GM12878 (cell line): ENCODE data around the gene COL3A1. TPM values are rescaled to one million over a fixed set of nuclear protein-coding genes. Genes with fewer than 3 reads are reported as not detected.

Experiments used
- ATAC-seq: fragments of 200-7000 bp; cut with Tn5 transposase; 3 replicates; pipeline ENCODE4 v1.9.1; 2020; ENCODE audit warnings: mild to moderate bottlenecking, moderate library complexity
- BruUV-seq: library from RNA; stranded (reverse); fragments of 400-500 nt; replicated peaks from 2 replicates; lab custom pipeline; 2021; lab: Mats Ljungman, UMichigan
- CTCF ChIA-PET: fragments of 300-600 bp; sonication (Branson Sonifier 250); formaldehyde crosslinking; extraction: SDS; loops from one replicate; lab custom pipeline; 2021; ENCODE audit warnings: inconsistent platforms; lab: Yijun Ruan, JAX
- POLR2A ChIA-PET: fragments of 350-600 bp; formaldehyde crosslinking; extraction: SDS; loops from one replicate; lab custom pipeline; 2021; ENCODE audit warnings: inconsistent platforms; lab: Charles Lee
- RAD21 ChIA-PET: fragments of 300-600 bp; sonication (Branson Sonifier 250); formaldehyde crosslinking; loops from one replicate; lab custom pipeline; 2023; ENCODE audit warnings: antibody characterized with exemption; ENCODE audit not compliant: unreplicated experiment; lab: Charles Lee
- SMC1A ChIA-PET: fragments of 300-600 bp; sonication (Branson Sonifier 250); formaldehyde crosslinking; loops from one replicate; lab custom pipeline; 2023; ENCODE audit not compliant: unreplicated experiment, uncharacterized antibody; lab: Charles Lee
- DNase-seq: peaks from one replicate; pipeline ENCODE4 v3.0.0-alpha.2; 2011; ENCODE audit warnings: low read depth, low spot score
- FAIRE-seq: peaks from 3 replicates; lab custom pipeline; 2011; peaks lifted over from hg19 to GRCh38; lab: Jason Lieb, UNC
- H2AFZ ChIP-seq: 2 replicates; pipeline ENCODE4 v1.6.0; 2011; ENCODE audit warnings: low read depth, low read length, control low read depth; ENCODE audit not compliant: control insufficient read depth
- H3K27ac ChIP-seq: 2 replicates; pipeline ENCODE4 v1.5.1; 2011; ENCODE audit warnings: control low read depth; ENCODE audit not compliant: control insufficient read depth, insufficient read depth
- H3K27me3 ChIP-seq, 2 experiments: replicated peaks in 1 of 2; 2 replicates each; pipeline versions ENCODE4 v1.6.0 to v1.6.1; 2011; ENCODE audit warnings: low read length in 1 of 2; ENCODE audit not compliant: control insufficient read depth in 2 of 2, insufficient read depth in 2 of 2
- H3K36me3 ChIP-seq, 2 experiments: 2 replicates each; pipeline ENCODE4 v1.5.1; 2011; ENCODE audit warnings: low read length in 1 of 2; ENCODE audit not compliant: control insufficient read depth in 2 of 2, insufficient read depth in 2 of 2
- H3K4me1 ChIP-seq: 2 replicates; pipeline ENCODE4 v1.6.1; 2011; ENCODE audit warnings: mild to moderate bottlenecking, low read length, moderate library complexity, mixed read lengths; ENCODE audit not compliant: control insufficient read depth, insufficient read depth
- H3K4me2 ChIP-seq: 2 replicates; pipeline ENCODE4 v1.6.0; 2011; ENCODE audit warnings: control low read depth; ENCODE audit not compliant: control insufficient read depth, insufficient read depth
- H3K4me3 ChIP-seq: fragments of 200-600 bp; sonication (generic); 2 replicates; pipeline ENCODE4 v1.5.1; 2016
- H3K79me2 ChIP-seq: 2 replicates; pipeline ENCODE4 v1.6.0; 2011; ENCODE audit warnings: low read length; ENCODE audit not compliant: control insufficient read depth, insufficient read depth
- H3K9ac ChIP-seq: 2 replicates; pipeline ENCODE4 v1.8.0; 2011; ENCODE audit warnings: low read length, control low read depth, mixed read lengths; ENCODE audit not compliant: control insufficient read depth, insufficient read depth
- H3K9me3 ChIP-seq: replicated peaks from 3 replicates; pipeline ENCODE4 v1.5.1; 2011; ENCODE audit warnings: mild to moderate bottlenecking, low read length; ENCODE audit not compliant: control insufficient read depth, insufficient read depth
- H4K20me1 ChIP-seq: 2 replicates; pipeline ENCODE4 v1.6.0; 2011; ENCODE audit not compliant: control insufficient read depth, insufficient read depth
- BCL11A ChIP-seq: IDR thresholded peaks from 2 replicates; pipeline ENCODE4 v1.6.1; 2011; ENCODE audit warnings: low read depth, low read length
- CBX5 ChIP-seq: sonication (generic); IDR thresholded peaks from 2 replicates; pipeline ENCODE4 v1.6.1; 2016; ENCODE audit warnings: low read depth, moderate library complexity, mild to moderate bottlenecking, inconsistent platforms
- CREM ChIP-seq: IDR thresholded peaks from 2 replicates; pipeline ENCODE4 v1.6.1; 2014; ENCODE audit warnings: antibody characterized with exemption, low read depth
- MYC ChIP-seq: IDR thresholded peaks from 2 replicates; pipeline ENCODE4 v1.6.1; 2011; ENCODE audit warnings: mild to moderate bottlenecking, low read length, moderate library complexity, inconsistent platforms; ENCODE audit not compliant: insufficient read depth, insufficient replicate concordance, insufficient read length, severe bottlenecking
- POLR2A ChIP-seq: IDR thresholded peaks from 2 replicates; pipeline ENCODE4 v1.6.1; 2011; ENCODE audit warnings: low read depth, mild to moderate bottlenecking, low read length
- SMAD1 ChIP-seq: fragments of 450-650 bp; IDR thresholded peaks from 2 replicates; pipeline ENCODE4 v1.6.1; 2018; ENCODE audit warnings: mild to moderate bottlenecking, low read depth; ENCODE audit not compliant: partially characterized antibody
- SMAD5 ChIP-seq: IDR thresholded peaks from 2 replicates; pipeline ENCODE4 v1.6.1; 2016; ENCODE audit warnings: antibody characterized with exemption, low read depth
- SUZ12 ChIP-seq: fragments of 200-600 bp; sonication (generic); IDR thresholded peaks from one replicate; pipeline ENCODE4 v1.6.1; 2018; ENCODE audit warnings: antibody characterized with exemption, mild to moderate bottlenecking; ENCODE audit not compliant: unreplicated experiment
- WGBS: methylation state at CpG from one replicate; pipeline ENCODE4 v1.1.6; 2016; ENCODE audit warnings: low lambda C conversion rate; ENCODE audit not compliant: insufficient replicate concordance, insufficient coverage; ENCODE audit errors: missing lambda C conversion rate; 5-methylcytosine and 5-hydroxymethylcytosine counted together
- in situ Hi-C: fragments of 300-500 bp; cut with MboI; formaldehyde crosslinking; loops from 9 replicates; pipeline ENCODE4 v1.14.3; 2018; ENCODE audit warnings: mixed read lengths
- intact Hi-C: fragments of 100-400 bp; cut with micrococcal nuclease; formaldehyde crosslinking; loops from one replicate; pipeline ENCODE4 v1.14.2; 2022; ENCODE audit not compliant: unreplicated experiment
- polyA plus RNA-seq, 11 experiments: library from polyadenylated mRNA; depleted of rRNA in 4 of 11; unstranded in 6 of 11; stranded (reverse) in 5 of 11; fragments of >200 nt; fragmentation: Nextera tagmentation in 4 of 11; fragmentation: Illumina TruSeq in 1 of 11; extraction: Ambion mirVana in 4 of 11; extraction: Trizol in 1 of 11; gene quantifications; 1 replicate in 1 of 11; 2 replicates in 10 of 11; pipeline versions ENCODE4 v1.2.1 to v1.2.3, GENCODE V29; 2011 to 2016; ENCODE audit warnings: inconsistent platforms in 2 of 11, missing spikeins in 2 of 11, low read depth in 1 of 11
- total RNA-seq, 4 experiments: library from RNA; depleted of rRNA in 3 of 4; stranded (reverse); fragments of >200 nt in 3 of 4; fragmentation: Illumina TruSeq in 1 of 4; extraction: Trizol in 1 of 4; gene quantifications; 2 replicates each; pipeline versions ENCODE4 v1.2.1 to v1.2.3, GENCODE V29; 2013 to 2021
- TF ChIP-seq, protein P1 (sequence below): IDR thresholded peaks from 2 replicates; pipeline ENCODE4 v1.6.1; 2011; ENCODE audit warnings: mild to moderate bottlenecking, low read depth, low read length, moderate library complexity; ENCODE audit not compliant: insufficient replicate concordance
- TF ChIP-seq, protein P2 (sequence below): fragments of 450-650 bp; formaldehyde crosslinking; IDR thresholded peaks from 2 replicates; pipeline ENCODE4 v1.4.0; 2020; ENCODE audit warnings: mild to moderate bottlenecking, moderate library complexity
- TF ChIP-seq, protein P3 (sequence below): fragments of 450-650 bp; IDR thresholded peaks from 2 replicates; pipeline ENCODE4 v1.6.1; 2016; ENCODE audit warnings: mild to moderate bottlenecking

COL3A1 gene
- total and polyA plus RNA-seq, 10 of the 15 experiments (the other 5 are each of a cell fraction or from before 2014, with no cell fraction given): 0.04 to 0.67 (median 0.10) TPM; not detected in 2

DNA sequence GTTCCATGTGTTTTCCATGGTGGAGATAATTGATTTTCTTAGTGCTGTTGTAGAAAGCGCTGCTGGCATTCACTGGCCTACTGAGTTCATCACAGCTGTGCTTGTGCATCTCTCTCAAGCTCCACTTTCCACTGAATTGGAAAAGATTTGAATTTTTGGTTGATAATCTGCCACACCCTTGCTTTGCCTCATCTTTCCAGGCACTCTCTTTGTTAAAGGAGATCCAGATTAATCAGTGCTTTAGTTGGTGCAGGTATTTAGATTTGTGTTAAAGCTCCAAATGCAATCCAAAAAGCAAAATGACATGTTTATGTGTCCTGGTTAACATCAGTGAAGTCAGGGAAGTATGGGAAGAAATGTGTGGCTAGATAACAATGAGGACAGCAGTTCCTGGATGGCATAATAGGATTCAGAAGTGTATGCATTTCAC is 2.7 kb upstream of the COL3A1 start:
- no peak overlapping the region for H3K4me3 ChIP-seq
- no peaks in the 10 kb centered on the region for H3K27me3 ChIP-seq
- ChIA-PET CTCF (interaction anchor here (0.6 to 2.0 kb wide), 3 partner anchors 12 to 729 kb away, joined by 3 to 13 read pairs (median 4); no protein-coding TSS in a partner anchor), RAD21 (interaction anchor here (1.6 kb wide), 1 partner anchor 13 kb away, joined by 4 read pairs; no protein-coding TSS in a partner anchor), SMC1A (interaction anchor here (2.2 kb wide), 1 partner anchor 12 kb away, joined by 13 read pairs; no protein-coding TSS in a partner anchor), POLR2A (no interaction called here)
- intact Hi-C loops (no loop called here), in situ Hi-C loops (no loop called here)
- no peaks in the 10 kb centered on the region for H3K79me2 ChIP-seq
- no peaks in the 10 kb centered on the region for H3K9me3 ChIP-seq
- FAIRE-seq (no peak), DNase-seq (no peak), ATAC-seq (no peak)
- no peak overlapping the region for H2AFZ ChIP-seq
- no peak overlapping the region for H3K9ac ChIP-seq
- WGBS: 5% methylated on average over 1 of the region's 1 CpG
- H3K4me1 ChIP-seq: no peaks in the 10 kb centered on the region
- H3K27ac ChIP-seq: no peak overlapping the region
- TF ChIP-seq, protein P1, sequence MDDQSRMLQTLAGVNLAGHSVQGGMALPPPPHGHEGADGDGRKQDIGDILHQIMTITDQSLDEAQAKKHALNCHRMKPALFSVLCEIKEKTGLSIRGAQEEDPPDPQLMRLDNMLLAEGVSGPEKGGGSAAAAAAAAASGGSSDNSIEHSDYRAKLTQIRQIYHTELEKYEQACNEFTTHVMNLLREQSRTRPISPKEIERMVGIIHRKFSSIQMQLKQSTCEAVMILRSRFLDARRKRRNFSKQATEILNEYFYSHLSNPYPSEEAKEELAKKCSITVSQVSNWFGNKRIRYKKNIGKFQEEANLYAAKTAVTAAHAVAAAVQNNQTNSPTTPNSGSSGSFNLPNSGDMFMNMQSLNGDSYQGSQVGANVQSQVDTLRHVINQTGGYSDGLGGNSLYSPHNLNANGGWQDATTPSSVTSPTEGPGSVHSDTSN: no peak
- no peak for TF ChIP-seq SMAD1
- TF ChIP-seq MYC: no peak
- no peak for TF ChIP-seq CREM
- TF ChIP-seq BCL11A: no peak
- H4K20me1 ChIP-seq: no peaks in the 10 kb centered on the region
- H3K4me2 ChIP-seq: no peak overlapping the region
- BruUV-seq: no TSS peak
- H3K36me3 ChIP-seq: no peaks in the 10 kb centered on the region

GRCh38 chr2:188973641-188974040 is 532 bp upstream of the COL3A1 start:
- Histone ChIP-seq H3K27ac (no peak overlapping the region), H4K20me1 (no peaks in the 10 kb centered on the region), H3K9ac (no peak overlapping the region), H3K4me1 (no peaks in the 10 kb centered on the region), H3K27me3 (no peaks in the 10 kb centered on the region), H3K36me3 (no peaks in the 10 kb centered on the region), H3K4me3 (no peak overlapping the region), H3K9me3 (no peaks in the 10 kb centered on the region), H3K79me2 (no peaks in the 10 kb centered on the region), H2AFZ (no peak overlapping the region), H3K4me2 (no peak overlapping the region)
- ChIA-PET POLR2A (no interaction called here), CTCF (interaction anchor here (0.6 to 2.6 kb wide), 2 partner anchors 10 to 15 kb away, joined by 3 to 20 read pairs; no protein-coding TSS in a partner anchor), RAD21 (no interaction called here), SMC1A (interaction anchor here (0.7 to 1.2 kb wide), 2 partner anchors 9 to 111 kb away, joined by 3 to 4 read pairs; no protein-coding TSS in a partner anchor)
- in situ Hi-C loops (no loop called here), intact Hi-C loops (no loop called here)
- DNase-seq (no peak), ATAC-seq (no peak), FAIRE-seq (no peak)
- WGBS: 43% methylated on average over 3 of the region's 3 CpGs
- no TSS peak for BruUV-seq
- TF ChIP-seq SUZ12 (no peak), MYC (no peak), SMAD5 (no peak), POLR2A (no peak), CBX5 (no peak)
- TF ChIP-seq, protein P2, sequence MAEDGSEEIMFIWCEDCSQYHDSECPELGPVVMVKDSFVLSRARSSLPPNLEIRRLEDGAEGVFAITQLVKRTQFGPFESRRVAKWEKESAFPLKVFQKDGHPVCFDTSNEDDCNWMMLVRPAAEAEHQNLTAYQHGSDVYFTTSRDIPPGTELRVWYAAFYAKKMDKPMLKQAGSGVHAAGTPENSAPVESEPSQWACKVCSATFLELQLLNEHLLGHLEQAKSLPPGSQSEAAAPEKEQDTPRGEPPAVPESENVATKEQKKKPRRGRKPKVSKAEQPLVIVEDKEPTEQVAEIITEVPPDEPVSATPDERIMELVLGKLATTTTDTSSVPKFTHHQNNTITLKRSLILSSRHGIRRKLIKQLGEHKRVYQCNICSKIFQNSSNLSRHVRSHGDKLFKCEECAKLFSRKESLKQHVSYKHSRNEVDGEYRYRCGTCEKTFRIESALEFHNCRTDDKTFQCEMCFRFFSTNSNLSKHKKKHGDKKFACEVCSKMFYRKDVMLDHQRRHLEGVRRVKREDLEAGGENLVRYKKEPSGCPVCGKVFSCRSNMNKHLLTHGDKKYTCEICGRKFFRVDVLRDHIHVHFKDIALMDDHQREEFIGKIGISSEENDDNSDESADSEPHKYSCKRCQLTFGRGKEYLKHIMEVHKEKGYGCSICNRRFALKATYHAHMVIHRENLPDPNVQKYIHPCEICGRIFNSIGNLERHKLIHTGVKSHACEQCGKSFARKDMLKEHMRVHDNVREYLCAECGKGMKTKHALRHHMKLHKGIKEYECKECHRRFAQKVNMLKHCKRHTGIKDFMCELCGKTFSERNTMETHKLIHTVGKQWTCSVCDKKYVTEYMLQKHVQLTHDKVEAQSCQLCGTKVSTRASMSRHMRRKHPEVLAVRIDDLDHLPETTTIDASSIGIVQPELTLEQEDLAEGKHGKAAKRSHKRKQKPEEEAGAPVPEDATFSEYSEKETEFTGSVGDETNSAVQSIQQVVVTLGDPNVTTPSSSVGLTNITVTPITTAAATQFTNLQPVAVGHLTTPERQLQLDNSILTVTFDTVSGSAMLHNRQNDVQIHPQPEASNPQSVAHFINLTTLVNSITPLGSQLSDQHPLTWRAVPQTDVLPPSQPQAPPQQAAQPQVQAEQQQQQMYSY: no peak
- TF ChIP-seq, protein P3, sequence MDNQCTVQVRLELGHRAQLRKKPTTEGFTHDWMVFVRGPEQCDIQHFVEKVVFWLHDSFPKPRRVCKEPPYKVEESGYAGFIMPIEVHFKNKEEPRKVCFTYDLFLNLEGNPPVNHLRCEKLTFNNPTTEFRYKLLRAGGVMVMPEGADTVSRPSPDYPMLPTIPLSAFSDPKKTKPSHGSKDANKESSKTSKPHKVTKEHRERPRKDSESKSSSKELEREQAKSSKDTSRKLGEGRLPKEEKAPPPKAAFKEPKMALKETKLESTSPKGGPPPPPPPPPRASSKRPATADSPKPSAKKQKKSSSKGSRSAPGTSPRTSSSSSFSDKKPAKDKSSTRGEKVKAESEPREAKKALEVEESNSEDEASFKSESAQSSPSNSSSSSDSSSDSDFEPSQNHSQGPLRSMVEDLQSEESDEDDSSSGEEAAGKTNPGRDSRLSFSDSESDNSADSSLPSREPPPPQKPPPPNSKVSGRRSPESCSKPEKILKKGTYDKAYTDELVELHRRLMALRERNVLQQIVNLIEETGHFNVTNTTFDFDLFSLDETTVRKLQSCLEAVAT: no peak
